Hepatocyte (in vitro differentiated cells): Measurements from ENCODE around the gene KIAA0040.

Experiments used
- CTCF ChIP-seq: fragments of 200-600 bp; sonication (generic); IDR thresholded peaks from 2 replicates; pipeline ENCODE4 v1.5.1; 2016; ENCODE audit warnings: antibody characterized with exemption, mild to moderate bottlenecking; ENCODE audit not compliant: poor library complexity
- EZH2 ChIP-seq: fragments of 200-600 bp; sonication (generic); IDR thresholded peaks from 2 replicates; pipeline ENCODE4 v1.6.1; 2016; ENCODE audit warnings: antibody characterized with exemption, mild to moderate bottlenecking, borderline replicate concordance
- EZH2phosphoT487 ChIP-seq: fragments of 200-600 bp; sonication (generic); IDR thresholded peaks from one replicate; pipeline ENCODE4 v1.6.1; 2018; ENCODE audit warnings: antibody characterized with exemption, mild to moderate bottlenecking, low read depth, moderate library complexity; ENCODE audit not compliant: unreplicated experiment, severe bottlenecking

GRCh38 chr1:175163702-175164101 lies 28.9 kb downstream of the KIAA0040 start:
- TF ChIP-seq CTCF (no peak), EZH2 (no peak), EZH2phosphoT487 (no peak)
